Stimulated activated naive CD8-positive, alpha-beta T cell treated with anti-CD3 and anti-CD28 coated beads, Interleukin-15, Interleukin-2, amounts not matched to agents 100 U/mL and 50 U/mL, for 24 hours (primary cell): Measurements from ENCODE around the gene VPS4B.

ENCODE experiments used
- ATAC-seq: fragments of 150-1000 bp; cut with Tn5 transposase; one replicate; pipeline ENCODE4 v1.10.0; 2021
- DNase-seq: peaks from one replicate; pipeline ENCODE4 v3.0.0; 2021

The VPS4B gene

DNA sequence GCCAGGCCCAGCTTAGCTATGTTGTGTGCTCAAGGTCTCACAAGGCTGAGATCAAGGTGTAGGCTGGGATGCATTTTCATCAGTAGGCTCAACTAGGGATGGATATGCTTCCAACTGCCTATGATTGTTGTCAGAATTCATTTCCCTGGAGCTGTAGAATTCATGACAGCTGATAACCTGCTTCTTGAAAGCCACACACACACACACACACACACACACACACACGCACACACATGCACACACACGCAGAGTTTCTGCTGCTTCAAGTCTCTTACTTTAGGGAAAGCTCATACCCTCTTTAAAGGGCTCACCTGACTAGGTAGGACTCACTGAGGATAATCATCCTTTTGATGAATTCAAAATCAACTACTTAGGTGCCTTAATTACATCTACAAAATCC, 8.2 kb upstream of the VPS4B start:
- DNase-seq (no peak), ATAC-seq (no peak)

DNA sequence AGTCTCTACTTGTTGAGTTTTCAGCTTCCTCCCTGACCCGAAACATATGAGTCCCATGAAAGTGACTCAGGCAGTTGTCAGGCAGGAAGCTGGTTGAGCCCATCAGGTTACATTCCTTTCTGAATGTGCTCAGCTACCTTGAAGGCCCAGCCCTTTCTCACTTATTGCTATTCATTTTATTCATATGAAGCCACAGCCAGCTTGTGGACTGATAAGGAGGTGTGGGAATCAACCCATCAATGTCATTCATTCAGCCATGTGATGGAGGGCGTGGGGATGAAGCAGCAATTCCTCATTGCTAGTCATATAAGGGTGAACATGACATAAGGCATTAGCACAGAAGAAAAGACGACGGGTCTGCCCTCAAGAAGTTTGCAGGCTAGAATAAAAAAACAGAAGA, 5.3 kb upstream of the VPS4B start:
- ATAC-seq (no peak), DNase-seq (no peak)

DNA sequence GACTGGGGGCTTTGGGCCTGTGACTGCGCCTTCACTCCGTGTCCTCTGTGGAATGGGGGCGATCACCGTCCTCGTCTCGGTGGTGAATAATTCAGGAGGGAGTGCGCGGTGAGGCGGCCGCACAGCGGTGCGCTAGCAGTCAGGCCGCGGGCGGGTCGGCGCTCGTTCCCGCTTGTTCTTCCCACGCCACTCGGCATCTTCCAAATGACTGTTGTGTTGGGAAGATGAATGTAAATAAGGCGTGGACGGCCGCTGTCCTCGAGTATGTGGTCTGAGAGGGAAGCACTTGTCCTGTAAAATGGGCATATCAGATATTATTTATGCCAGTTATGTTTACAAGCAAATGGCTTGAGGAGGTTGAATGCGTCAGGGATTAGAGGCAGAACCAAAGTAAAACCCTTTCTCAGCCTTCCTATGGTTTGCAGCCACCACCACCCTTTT, 608 bp upstream of the VPS4B start:
- DNase-seq, result no peak
- ATAC-seq, result peak; percentile 40

DNA sequence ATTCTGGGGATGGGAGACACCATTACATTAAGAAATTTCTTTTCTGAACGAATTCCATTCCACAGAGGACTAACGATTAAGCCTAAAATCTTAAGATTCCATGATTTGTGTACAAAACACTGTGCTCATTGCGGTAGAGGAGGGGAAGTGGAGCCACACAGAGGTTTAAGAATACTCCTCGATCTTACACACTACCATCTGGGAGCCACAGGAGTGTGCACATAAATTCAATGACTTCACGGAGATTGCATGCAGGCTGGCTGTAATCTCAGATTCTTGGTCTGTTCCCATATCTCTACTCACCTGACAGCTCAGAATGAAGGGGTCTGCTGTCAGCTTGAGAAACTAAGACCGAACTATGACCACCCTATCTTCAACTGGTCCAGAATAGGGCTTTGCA, 762 bp downstream of the VPS4B start:
- DNase-seq (no peak), ATAC-seq (no peak)

DNA sequence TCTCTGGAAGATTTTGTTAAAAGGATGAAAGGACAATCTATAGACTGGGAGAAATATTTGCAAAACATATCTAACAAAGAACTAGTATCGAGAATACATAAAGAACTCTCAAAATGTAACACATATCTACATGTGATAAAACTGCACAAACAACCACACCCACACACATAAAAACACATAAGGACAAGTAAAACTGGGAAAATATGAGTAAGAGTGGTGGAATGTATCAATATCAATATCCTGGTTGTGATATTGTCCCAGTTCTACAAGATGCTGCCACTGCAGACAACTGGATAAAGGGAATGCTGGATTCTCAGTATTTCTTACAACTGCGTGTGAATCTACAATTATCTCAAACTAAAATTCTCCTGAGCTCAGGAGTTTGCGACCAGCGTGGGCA, 9.3 kb downstream of the VPS4B start:
- DNase-seq, result no peak
- no peak for ATAC-seq

DNA sequence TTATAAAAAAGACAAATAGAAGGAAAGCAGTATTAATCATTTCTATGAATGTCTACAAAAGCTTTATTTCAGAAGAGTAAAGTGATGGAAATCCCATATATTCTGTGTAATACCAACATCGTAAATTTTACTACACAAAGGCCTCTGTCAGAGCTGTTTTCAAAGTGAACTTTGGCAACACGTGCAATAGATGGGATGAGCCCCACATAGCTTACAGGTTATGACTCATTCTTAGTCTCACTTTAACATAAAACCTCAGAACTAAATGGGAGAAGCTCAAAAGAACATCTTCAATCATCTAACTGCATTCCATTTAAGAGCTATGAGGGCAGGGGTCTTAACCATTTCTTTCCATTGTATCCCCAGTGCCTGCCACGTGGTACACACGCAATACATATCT, 11.5 kb downstream of the VPS4B start:
- DNase-seq (no peak), ATAC-seq (peak; percentile 84)

DNA sequence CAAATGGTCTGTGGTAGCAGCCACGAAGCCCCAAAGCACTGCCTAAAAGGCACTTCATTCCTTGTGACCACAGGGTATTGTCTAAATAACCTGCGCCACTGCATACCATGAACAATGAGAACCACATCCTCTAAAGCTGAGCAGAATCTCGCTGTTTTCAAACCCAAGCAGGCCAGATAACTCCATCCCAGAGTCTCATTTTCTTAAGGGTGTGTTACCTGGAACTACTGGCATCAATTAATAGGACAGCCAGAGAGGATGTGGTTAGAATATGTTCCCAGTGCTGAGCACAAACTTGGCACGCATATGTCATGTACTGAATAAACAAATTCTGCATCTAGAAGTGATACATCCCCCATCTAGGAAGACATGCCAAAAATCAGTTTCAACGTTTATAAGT, 13.0 kb downstream of the VPS4B start:
- no peak for DNase-seq
- ATAC-seq, result peak; percentile 42

DNA sequence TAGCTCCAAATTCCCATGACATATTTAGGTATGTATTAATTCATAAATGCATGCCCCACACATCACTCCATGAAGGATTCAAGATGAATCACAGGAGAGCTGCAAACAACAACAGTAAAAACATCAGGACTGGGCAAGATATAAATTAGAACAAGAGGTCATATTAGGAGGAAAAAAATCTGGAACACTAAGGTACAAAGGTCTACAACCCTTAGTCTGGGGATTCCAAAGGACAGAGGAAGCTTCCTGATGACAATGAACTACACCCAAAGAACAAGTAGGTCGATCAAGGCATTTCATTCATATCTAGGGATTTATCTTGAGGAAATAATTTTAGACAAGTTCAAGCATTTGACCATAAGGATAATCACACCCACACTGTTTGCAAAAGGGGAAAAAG, 14.5 kb downstream of the VPS4B start:
- DNase-seq (no peak), ATAC-seq (no peak)

DNA sequence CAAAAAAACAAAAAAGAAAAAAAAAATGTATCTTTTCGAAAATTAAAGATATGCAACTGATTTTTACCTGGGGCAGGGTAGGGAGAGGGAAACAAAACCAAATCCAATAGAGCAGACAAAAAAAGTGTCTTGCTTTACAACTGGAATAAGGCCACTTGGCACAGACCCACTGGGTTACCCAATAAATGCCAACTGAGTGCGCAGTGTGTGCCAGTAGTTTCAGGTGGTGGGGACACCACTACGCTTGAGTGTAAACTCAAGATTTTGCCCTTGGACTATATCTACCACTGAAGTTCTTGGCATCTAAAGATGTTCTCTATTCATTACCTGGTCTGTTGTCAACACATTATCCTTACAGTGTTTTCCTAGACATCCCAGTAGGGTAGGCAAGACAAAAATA, 16.3 kb downstream of the VPS4B start:
- no peak for DNase-seq
- no peak for ATAC-seq

DNA sequence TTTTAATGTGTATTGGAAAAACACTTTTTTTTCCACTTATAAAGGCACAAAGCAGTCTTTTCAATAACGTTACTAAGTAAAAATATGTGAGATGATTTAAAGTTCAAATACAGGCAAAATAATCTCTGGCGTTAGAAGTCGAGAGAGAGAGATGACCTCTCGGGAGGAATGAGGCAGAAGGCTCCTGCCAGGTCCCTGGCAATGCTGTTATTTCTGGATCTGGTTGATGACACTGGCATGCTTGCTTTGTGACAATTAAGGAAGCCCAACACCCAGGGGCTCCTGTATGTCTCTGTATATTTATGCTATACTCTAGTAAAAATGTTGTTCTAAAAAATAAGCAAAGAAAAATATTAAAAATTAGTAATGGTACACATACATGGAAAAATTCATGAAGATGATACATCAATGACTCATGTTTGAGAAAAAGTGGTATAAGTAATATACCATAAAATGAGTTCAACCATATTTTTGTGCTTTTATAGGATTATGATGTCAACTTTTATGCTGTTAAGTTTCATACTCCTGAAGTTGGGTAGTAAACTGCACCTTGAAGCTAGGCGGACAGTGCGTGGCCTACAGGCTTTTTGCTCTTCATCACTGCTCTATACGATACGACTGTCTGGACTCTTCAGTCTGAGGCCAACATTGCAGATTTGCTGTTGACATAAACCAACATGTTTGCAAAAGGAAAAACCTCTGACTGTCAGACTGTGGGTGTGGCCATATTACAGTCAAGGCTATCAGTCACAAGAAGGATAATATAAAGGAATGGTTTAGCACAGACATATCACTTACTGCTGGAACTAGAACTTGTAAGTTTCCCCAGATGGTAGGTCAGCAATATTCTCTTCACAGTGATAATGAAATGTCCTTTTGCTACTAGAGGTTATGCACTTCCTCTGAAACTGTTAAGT, 19.8 kb downstream of the VPS4B start:
- DNase-seq, result no peak
- ATAC-seq, result no peak

DNA sequence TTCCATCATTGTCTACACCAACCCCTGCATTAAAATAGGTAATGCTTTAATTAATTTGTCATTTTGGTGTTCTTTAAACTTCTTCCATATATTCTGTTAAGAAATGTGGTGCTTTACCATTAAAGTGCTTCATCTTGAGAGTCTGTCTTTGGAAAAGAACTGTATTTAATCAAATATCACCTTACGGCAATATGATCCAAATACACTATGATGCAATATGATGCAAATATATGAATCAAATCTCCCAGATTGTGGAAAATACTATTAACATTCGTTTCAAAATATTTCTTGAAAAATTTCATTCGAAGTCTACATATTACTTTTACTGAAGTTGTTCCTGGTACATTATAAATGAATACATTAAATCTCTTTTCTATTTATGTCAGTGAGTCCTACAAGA, 23.0 kb downstream of the VPS4B start:
- DNase-seq (no peak), ATAC-seq (no peak)

DNA sequence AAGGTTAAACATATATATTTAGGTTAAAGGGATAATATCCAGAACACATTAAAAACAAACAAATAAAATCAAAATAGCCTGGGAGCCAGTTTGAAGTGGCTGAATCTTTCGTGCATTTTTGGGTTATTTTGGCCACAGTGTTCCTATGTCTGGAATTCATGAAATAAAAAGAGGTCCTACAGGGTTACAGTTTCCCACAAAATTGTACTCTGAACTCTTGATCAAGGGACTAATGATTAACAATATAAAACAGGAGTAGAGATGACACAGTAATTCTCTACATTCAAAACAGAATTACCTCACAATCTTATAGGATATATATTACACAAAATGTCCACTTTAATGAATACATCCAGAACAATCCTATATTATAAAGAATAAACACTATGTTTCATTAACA, 24.9 kb downstream of the VPS4B start:
- ATAC-seq (no peak), DNase-seq (no peak)

DNA sequence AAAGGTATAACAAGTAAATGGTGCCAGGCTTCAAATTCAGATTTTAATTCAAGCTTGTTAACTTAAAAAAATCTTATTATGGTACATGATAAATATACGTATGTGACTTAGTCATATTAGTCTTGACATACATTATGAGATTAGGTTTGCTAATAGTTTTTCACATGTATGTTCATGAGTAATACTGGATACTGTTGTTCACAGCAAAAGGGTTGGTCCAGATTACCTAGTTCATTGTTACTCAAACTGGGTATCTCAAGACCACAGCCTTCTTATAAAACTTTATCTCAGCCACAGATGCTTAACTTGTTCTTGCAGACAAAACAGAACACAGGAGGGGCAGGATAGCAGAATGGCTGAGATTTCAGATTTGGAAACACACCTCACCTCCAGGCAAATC, 26.8 kb downstream of the VPS4B start:
- no peak for ATAC-seq
- no peak for DNase-seq

DNA sequence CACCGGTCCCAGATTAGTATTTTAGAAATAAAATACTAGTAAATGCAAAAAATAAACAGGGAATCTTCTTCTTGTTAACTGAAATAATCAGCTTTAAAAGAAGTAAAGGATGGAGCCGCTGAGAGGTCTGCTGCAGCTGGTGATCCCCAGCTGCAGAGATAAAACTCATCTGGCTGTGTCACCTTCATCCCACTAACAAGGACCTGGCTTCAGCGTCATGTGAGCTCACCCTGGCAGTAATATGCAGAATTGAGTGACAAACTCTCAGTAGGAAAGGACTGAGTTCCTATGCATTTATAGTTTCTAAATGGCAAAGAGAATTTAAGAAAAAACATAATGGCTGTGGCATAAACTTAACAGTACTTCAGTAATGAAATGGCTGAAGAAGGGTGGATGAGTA, 27.3 kb downstream of the VPS4B start:
- no peak for ATAC-seq
- no peak for DNase-seq

DNA sequence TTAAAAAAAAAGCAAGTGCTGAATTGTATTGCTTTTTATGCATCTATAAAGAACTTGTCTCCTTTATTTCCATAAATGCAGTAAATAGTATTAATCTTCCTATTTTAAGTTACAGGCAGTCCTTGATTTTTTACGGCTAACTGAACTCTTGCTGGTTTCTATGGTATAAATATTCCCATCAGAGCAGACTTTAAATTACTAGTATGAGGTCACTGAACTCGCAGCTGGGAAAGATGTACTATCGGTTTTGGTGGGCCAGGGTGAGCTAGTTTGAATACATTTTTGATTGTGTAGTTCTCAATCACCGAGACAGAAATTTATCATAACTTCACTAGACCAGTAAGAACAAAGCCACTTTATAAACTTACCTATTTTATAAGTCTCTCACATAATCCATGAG, 34.4 kb downstream of the VPS4B start:
- DNase-seq, result no peak
- ATAC-seq, result no peak

DNA sequence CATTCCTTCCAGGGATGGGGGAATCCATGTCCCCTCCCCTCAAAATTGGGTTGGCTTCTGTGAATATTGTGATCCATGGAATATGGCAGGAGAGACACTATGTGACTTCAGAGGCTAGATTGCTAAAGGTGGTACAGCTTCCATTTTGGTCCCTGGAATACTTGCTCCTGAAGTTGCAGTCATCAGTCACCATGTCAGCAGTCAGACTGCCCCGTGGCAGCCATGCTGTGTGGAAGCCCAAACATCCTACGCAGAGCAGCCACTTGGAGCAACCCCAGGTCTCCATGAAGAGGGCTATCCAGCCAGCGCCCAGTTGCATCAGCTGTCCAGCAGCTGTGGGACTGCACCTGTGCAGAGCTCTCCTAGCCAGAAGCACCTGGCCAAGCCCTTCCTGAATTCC, 39.4 kb downstream of the VPS4B start:
- no peak for DNase-seq

DNA sequence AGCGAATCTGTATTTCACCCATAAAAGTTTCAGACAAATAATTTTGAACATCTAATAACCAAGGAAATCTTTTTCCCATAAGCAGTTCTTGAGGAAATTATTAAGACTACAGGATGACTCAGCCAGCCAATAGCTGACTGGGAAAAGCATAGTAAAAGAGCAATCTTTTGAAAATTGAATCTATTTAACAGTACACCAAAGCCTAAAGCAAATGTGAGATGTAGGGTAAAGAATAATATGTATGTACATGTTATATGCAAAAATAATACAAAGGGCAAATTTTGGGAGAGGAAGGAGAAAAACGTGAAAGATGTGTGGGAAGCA, 42.7 kb downstream of the VPS4B start:
- DNase-seq, result no peak
- no peak for ATAC-seq

More for the DNA sequence above, 39.4 kb downstream of the VPS4B start:
- ATAC-seq, result no peak

DNA sequence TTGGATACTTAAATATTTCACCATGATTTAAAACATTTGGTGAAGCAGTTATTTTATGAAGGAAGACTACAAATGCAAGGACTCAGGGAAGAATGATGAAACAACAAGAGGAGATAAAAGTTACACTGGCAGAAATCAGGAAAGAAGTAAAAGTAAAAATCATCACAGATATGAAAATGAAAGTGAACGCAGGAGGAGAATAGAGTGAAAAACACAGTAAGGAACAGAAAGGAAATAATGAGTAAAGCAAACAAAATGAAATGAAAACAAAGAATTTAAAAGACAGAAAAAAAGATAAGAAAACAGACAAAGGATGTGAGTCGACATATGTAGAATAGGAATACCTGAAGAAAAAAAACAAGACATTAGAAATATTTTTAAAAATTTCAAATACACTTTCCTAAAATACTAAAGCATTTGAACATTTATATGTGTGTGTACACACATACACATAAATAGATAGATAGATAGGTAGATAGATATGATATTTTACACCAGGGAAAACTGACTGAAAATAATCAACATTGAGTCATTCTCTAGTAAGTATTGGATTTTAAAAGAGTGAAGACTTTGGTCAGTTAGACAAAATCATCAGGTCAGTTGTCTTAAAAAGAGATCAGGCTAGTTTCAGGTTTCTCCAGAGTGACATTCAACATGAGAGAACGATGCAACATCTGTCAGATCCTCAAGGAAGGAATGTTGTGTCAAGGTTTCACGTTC, 43.2 kb downstream of the VPS4B start:
- ATAC-seq (peak; percentile 23), DNase-seq (no peak)

DNA sequence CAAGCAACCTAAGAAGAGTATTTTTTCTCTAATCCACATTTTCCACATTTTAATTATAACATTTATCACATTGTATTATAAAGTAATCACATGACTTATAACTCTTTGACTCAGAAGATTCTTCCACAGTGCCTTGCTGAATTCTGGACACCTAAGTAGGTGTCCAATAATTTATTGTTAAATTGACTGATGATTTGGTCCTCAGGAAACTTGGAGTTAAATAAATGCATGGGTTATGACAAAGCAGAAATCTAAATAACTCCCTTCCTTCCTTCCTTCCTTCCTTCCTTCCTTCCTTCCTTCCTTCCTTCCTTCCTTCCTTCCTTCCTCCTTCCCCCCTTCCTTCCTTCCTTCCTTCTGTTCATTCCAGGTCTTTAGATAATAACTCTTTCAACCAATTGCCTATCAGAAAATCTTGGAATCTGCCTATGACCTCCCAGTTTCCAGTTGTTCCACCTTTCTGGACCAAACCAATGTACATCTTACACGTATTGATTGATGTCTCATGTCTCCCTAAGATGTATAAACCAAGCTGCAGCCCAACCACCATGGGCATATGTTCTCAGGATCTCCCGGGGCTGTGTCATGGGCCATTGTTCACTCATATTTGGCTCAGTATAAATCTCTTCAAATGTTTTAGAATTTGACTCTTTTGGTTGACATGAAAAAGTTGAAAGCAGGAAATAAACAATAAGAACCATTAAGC, 44.8 kb downstream of the VPS4B start:
- no peak for DNase-seq
- ATAC-seq, result no peak

DNA sequence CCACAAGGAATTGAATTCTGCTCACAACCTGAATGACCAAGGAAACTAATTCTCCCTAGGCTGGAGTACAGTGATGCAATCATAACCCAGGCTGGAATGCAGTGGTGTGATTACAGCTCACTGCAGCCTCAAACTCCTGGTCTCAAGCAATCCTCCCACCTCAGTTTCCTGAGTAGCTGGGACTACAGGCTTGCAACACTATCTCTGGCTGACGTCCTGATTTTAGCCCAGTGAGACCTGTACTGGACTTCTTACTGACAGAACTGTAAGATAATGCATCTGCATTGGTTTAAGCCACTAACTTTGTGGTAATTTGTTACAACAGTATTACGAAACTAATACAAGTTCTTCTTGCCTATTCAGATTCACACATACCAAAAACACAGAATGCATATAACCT, 45.7 kb downstream of the VPS4B start:
- ATAC-seq (no peak), DNase-seq (no peak)

DNA sequence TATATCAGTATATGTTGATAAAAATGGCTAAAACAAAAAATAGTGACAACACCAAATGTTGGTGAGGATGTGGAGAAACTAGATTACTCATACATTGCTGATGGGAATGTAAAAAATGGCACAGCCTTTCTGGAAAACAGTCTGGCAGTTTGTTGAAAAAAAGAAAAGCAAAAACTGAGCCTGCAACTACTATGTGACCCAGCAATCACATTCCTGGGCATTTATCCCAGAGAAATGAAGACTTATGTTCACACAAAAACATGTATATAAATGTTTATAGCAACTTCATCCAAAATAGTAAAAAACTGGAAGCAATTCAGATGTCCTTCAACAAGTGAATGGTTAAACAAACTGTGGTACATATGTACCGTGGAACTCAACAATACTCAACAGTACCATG, 47.7 kb downstream of the VPS4B start:
- DNase-seq, result no peak
- no peak for ATAC-seq

DNA sequence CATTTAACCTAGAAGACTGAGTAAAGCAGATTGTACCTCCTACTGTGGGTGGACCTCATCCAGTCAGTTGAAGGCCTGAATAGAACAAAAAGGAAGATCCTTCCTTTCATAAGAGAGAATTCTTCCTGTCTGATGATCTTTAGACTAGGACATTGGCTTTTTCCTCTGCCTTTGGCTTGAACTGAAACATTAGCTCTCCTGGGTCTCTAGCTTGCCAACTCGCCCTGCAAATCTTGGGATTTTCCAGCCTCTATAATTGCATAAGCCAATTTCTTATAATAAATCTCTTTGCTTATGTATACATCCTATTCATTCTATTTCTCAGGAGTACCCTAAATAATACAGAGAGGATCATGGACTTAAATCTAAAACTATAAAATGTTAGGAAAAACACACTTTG, 49.1 kb downstream of the VPS4B start:
- ATAC-seq (no peak), DNase-seq (no peak)

DNA sequence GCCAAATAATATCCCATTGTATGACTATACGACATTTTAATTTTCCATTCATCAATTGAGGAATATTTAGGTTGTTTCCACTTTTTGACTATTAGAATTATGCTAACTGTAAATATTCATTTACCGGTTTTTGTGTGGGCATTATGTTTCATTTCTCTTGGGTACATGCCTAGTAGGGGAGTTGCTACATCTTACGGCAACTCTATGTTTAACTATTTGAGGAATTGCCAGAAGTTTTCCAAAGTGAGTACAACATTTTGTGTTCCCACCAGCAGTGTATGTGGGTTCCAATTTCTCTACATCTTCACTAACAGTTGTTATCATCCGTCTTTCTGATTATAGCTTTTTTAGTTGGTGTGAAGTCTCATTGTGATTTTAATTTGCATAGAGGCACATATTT, 53.7 kb downstream of the VPS4B start:
- no peak for DNase-seq
- no peak for ATAC-seq
